ENCODE data around the gene XRCC3. TPM values are rescaled to one million over a fixed set of nuclear protein-coding genes. Genes with fewer than 3 reads are reported as not detected.

The XRCC3 gene
- total RNA-seq, 2 donors from 2014 or later: 39.2 to 42.6 TPM

GRCh38 chr14:103738166-103738565 lies 22.9 kb upstream of the XRCC3 start:
- 96 to 97% methylated on average over 9 to 10 of the region's 10 CpGs for WGBS, 2 experiments (ENCODE audit: insufficient coverage in 1 of 2, insufficient read length in 1 of 2)
- no peak for DNase-seq
- H3K36me3 Mint-ChIP-seq (ENCODE audit: low read depth): peaks cover 44% of the 10 kb centered on the region
- Histone ChIP-seq H3K27ac (ENCODE audit: low read depth, low read length) (no peak overlapping the region), H3K36me3 (ENCODE audit: control insufficient read depth, insufficient read depth, low read length) (peaks cover 25% of the 10 kb centered on the region), H3K9ac (ENCODE audit: extremely low read depth, low read length, poor library complexity, severe bottlenecking) (no peak overlapping the region), H3K4me3 (ENCODE audit: low read length) (no peak overlapping the region), H3K27me3 (ENCODE audit: control insufficient read depth, insufficient read depth, low read length, poor library complexity, severe bottlenecking) (no peaks in the 10 kb centered on the region), H3K4me1 (ENCODE audit: control insufficient read depth, insufficient read depth, low read length) (no peaks in the 10 kb centered on the region), H3K9me3 (ENCODE audit: control insufficient read depth, low read length) (no peaks in the 10 kb centered on the region)
- H3K4me3 Mint-ChIP-seq: no peak overlapping the region
- no peaks in the 10 kb centered on the region for H3K9me3 Mint-ChIP-seq
- no peaks in the 10 kb centered on the region for H3K27me3 Mint-ChIP-seq (ENCODE audit: insufficient read depth)
- no peak overlapping the region for H3K27ac Mint-ChIP-seq
- H3K4me1 Mint-ChIP-seq: peaks cover 1% of the 10 kb centered on the region
- TF ChIP-seq, protein P1, sequence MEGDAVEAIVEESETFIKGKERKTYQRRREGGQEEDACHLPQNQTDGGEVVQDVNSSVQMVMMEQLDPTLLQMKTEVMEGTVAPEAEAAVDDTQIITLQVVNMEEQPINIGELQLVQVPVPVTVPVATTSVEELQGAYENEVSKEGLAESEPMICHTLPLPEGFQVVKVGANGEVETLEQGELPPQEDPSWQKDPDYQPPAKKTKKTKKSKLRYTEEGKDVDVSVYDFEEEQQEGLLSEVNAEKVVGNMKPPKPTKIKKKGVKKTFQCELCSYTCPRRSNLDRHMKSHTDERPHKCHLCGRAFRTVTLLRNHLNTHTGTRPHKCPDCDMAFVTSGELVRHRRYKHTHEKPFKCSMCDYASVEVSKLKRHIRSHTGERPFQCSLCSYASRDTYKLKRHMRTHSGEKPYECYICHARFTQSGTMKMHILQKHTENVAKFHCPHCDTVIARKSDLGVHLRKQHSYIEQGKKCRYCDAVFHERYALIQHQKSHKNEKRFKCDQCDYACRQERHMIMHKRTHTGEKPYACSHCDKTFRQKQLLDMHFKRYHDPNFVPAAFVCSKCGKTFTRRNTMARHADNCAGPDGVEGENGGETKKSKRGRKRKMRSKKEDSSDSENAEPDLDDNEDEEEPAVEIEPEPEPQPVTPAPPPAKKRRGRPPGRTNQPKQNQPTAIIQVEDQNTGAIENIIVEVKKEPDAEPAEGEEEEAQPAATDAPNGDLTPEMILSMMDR (conservative IDR thresholded peaks at IDR 0.05): no peak

- no peaks in the 10 kb centered on the region for H3K4me1 Mint-ChIP-seq
- H3K4me1 ChIP-seq (ENCODE audit: control insufficient read depth, insufficient read depth, low read length): no peaks in the 10 kb centered on the region
- H3K27ac Mint-ChIP-seq: no peak overlapping the region
- H3K4me3 Mint-ChIP-seq: no peak overlapping the region
- TF ChIP-seq, protein P1 (conservative IDR thresholded peaks at IDR 0.05): no peak
- H3K36me3 Mint-ChIP-seq (ENCODE audit: low read depth): peaks cover 48% of the 10 kb centered on the region
- 94 to 95% methylated on average over 15 to 16 of the region's 16 CpGs for WGBS, 2 experiments (ENCODE audit: insufficient coverage in 1 of 2, insufficient read length in 1 of 2)
- no peak overlapping the region for H3K4me3 ChIP-seq (ENCODE audit: low read length)
- H3K9ac ChIP-seq (ENCODE audit: extremely low read depth, low read length, poor library complexity, severe bottlenecking): no peak overlapping the region
- no peaks in the 10 kb centered on the region for H3K27me3 Mint-ChIP-seq (ENCODE audit: insufficient read depth)
- no peak for DNase-seq
- H3K9me3 ChIP-seq (ENCODE audit: control insufficient read depth, low read length): no peaks in the 10 kb centered on the region
- no peak overlapping the region for H3K27ac ChIP-seq (ENCODE audit: low read depth, low read length)
- peaks cover 28% of the 10 kb centered on the region for H3K36me3 ChIP-seq (ENCODE audit: control insufficient read depth, insufficient read depth, low read length)
- H3K27me3 ChIP-seq (ENCODE audit: control insufficient read depth, insufficient read depth, low read length, poor library complexity, severe bottlenecking): no peaks in the 10 kb centered on the region
- H3K9me3 Mint-ChIP-seq: no peaks in the 10 kb centered on the region
Measured at GRCh38 chr14:103737432-103738045, 22.3 kb upstream of the XRCC3 start.

DNA sequence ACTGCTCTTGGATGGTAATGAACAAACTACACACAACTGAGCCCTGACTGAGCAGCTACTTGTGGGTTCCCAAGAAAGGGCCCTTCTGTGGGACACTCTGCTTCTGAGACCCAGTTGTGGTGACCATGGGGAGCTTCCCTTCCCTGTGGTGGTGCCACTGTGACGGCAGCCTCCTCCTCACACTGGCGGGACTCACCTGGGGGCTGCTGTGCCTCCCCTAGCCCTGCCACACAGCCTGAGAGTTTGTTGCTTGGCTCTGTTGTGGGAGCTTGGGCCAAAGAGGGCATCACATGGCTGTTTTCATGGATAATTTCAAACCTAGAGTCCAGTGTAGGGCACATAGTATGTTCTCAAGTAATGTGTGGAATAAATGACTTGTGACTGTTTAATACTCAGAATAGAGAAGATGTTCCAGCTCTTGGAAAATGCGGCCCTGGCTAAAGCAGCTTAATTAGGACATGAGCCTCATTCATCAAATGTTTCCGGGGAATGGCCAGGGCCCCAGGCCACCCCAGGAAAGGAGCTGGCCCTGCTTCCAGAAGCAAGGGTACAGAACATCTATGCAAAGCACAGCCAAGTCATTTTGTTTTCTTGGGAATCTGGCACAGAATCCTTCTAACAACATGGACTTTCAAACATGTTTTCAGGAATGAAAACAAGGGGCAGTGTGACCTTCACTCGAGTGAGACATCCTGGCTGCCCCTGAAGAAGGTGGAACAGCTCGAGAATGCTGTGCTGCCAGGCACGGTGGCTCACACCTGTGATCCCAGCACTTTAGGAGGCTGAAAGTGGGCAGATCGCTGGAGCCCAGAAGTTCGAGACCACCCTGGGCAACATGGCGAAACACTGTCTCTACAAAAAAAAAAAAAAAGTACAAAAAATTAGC lies 21.5 kb upstream of the XRCC3 start:
- Mint-ChIP-seq H3K36me3 (ENCODE audit: low read depth) (peaks cover 48% of the 10 kb centered on the region), H3K4me3 (no peak overlapping the region)
- DNase-seq: no peak

More for the DNA sequence above, 21.5 kb upstream of the XRCC3 start:
- WGBS, 2 experiments (ENCODE audit: insufficient coverage in 1 of 2, insufficient read length in 1 of 2): 90 to 93% methylated on average over 6 to 10 of the region's 10 CpGs
- Histone ChIP-seq H3K9me3 (ENCODE audit: control insufficient read depth, low read length) (no peaks in the 10 kb centered on the region), H3K4me1 (ENCODE audit: control insufficient read depth, insufficient read depth, low read length) (no peaks in the 10 kb centered on the region), H3K4me3 (ENCODE audit: low read length) (no peak overlapping the region), H3K27me3 (ENCODE audit: control insufficient read depth, insufficient read depth, low read length, poor library complexity, severe bottlenecking) (no peaks in the 10 kb centered on the region), H3K9ac (ENCODE audit: extremely low read depth, low read length, poor library complexity, severe bottlenecking) (no peak overlapping the region), H3K36me3 (ENCODE audit: control insufficient read depth, insufficient read depth, low read length) (peaks cover 31% of the 10 kb centered on the region), H3K27ac (ENCODE audit: low read depth, low read length) (peak overlapping the region; percentile 83)
- no peak overlapping the region for H3K27ac Mint-ChIP-seq
- no peaks in the 10 kb centered on the region for H3K4me1 Mint-ChIP-seq
- H3K9me3 Mint-ChIP-seq: no peaks in the 10 kb centered on the region
- no peaks in the 10 kb centered on the region for H3K27me3 Mint-ChIP-seq (ENCODE audit: insufficient read depth)
- TF ChIP-seq, protein P1 (conservative IDR thresholded peaks at IDR 0.05): no peak
